DND-41 (cell line): ENCODE results near the gene TIGD2.

ENCODE experiments used
- ATAC-seq: fragments of 200-7000 bp; cut with Tn5 transposase; 3 replicates; pipeline ENCODE4 v1.9.1; 2021; ENCODE audit warnings: low read depth; ENCODE audit not compliant: insufficient read depth
- DNase-seq: peaks from one replicate; pipeline ENCODE4 v3.0.0-alpha.2; 2020
- H2AFZ ChIP-seq: 2 replicates; pipeline ENCODE4 v1.6.0; 2012; ENCODE audit warnings: low read depth, low read length
- H3K27ac ChIP-seq: 2 replicates; pipeline ENCODE4 v1.5.1; 2012; ENCODE audit warnings: low read length, inconsistent platforms
- H3K27me3 ChIP-seq: fragments of 200-600 bp; sonication (generic); 2 replicates; pipeline ENCODE4 v1.6.0; 2012; ENCODE audit warnings: low read length, mild to moderate bottlenecking, inconsistent platforms; ENCODE audit not compliant: insufficient read depth, poor library complexity
- H3K36me3 ChIP-seq: 2 replicates; pipeline ENCODE4 v1.5.1; 2012; ENCODE audit warnings: low read length, inconsistent platforms; ENCODE audit not compliant: insufficient read depth
- H3K4me1 ChIP-seq: 2 replicates; pipeline ENCODE4 v1.5.1; 2012; ENCODE audit warnings: mild to moderate bottlenecking, low read length; ENCODE audit not compliant: insufficient read depth
- H3K4me2 ChIP-seq: 2 replicates; pipeline ENCODE4 v1.6.0; 2012; ENCODE audit warnings: mild to moderate bottlenecking, moderate library complexity, low read length, inconsistent platforms; ENCODE audit not compliant: insufficient read depth
- H3K4me3 ChIP-seq, 2 experiments: fragments of 200-600 bp in 1 of 2; shearing (Covaris generic) in 1 of 2; 2 replicates each; pipeline ENCODE4 v1.5.1; 2012 to 2016; ENCODE audit warnings: inconsistent platforms in 2 of 2, low read length in 2 of 2, mild to moderate bottlenecking in 2 of 2, low read depth in 1 of 2, moderate library complexity in 1 of 2
- H3K79me2 ChIP-seq: 2 replicates; pipeline ENCODE4 v1.6.0; 2012; ENCODE audit warnings: low read length, inconsistent platforms; ENCODE audit not compliant: insufficient read depth
- H3K9ac ChIP-seq: 2 replicates; pipeline ENCODE4 v1.6.0; 2012; ENCODE audit warnings: low read depth, mild to moderate bottlenecking, inconsistent platforms, low read length, moderate library complexity
- H3K9me3 ChIP-seq: 2 replicates; pipeline ENCODE4 v1.5.1; 2012; ENCODE audit warnings: low read length, moderate library complexity, mild to moderate bottlenecking, inconsistent platforms; ENCODE audit not compliant: insufficient read depth, severe bottlenecking
- H4K20me1 ChIP-seq: 2 replicates; pipeline ENCODE4 v1.6.0; 2012; ENCODE audit warnings: low read length; ENCODE audit not compliant: insufficient read depth
- CTCF ChIP-seq: IDR thresholded peaks from 2 replicates; pipeline ENCODE4 v1.5.1; 2012; ENCODE audit warnings: borderline replicate concordance, low read length, moderate library complexity, mild to moderate bottlenecking; ENCODE audit not compliant: poor library complexity, severe bottlenecking; ENCODE audit errors: extremely low read depth
- EZH2 ChIP-seq: IDR thresholded peaks from 3 replicates; pipeline ENCODE4 v1.6.1; 2012; ENCODE audit warnings: borderline replicate concordance, low read depth, mild to moderate bottlenecking, moderate library complexity, low read length, inconsistent platforms; ENCODE audit not compliant: severe bottlenecking

The TIGD2 gene

GRCh38 chr4:89117115-89117514 lies 5.8 kb downstream of the TIGD2 start:
- H3K27ac ChIP-seq = no peak overlapping the region
- H3K4me2 ChIP-seq = no peak overlapping the region
- no peak overlapping the region for H2AFZ ChIP-seq
- H3K36me3 ChIP-seq = peaks cover 4% of the 10 kb centered on the region; the same call in 1 of the 2 replicates
- no peak overlapping the region for H3K9ac ChIP-seq
- DNase-seq (no peak), ATAC-seq (no peak)
- no peaks in the 10 kb centered on the region for H3K9me3 ChIP-seq
- H3K79me2 ChIP-seq = no peaks in the 10 kb centered on the region
- H3K27me3 ChIP-seq = no peaks in the 10 kb centered on the region
- no peaks in the 10 kb centered on the region for H4K20me1 ChIP-seq
- H3K4me1 ChIP-seq = peaks cover 8% of the 10 kb centered on the region
- no peak overlapping the region for H3K4me3 ChIP-seq
- no peak for TF ChIP-seq EZH2
- TF ChIP-seq CTCF = no peak

DNA sequence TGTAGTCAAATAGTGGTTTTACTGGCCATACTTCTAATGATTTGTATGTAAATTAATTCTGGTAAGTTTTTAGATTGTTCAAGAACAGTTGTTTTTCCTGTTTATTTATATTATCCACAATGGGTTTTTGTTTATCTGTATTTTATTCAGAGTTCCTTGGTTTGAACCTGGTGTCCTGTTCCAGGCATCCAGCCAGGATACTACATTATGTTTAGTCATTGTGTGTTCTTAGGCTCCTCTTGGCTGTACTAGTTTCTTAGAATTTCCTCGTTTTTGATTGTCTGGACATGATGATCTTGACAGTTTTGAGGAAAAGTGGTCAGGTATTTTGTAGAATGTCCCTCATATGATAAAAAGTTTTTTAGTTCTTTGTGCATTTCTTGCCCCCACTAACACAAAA lies 7.8 kb downstream of the TIGD2 start:
- H3K4me3 ChIP-seq = no peak overlapping the region
- TF ChIP-seq EZH2 = no peak
- no peak for TF ChIP-seq CTCF
- no peak overlapping the region for H3K4me2 ChIP-seq
- no peak for DNase-seq
- H4K20me1 ChIP-seq = no peaks in the 10 kb centered on the region
- no peaks in the 10 kb centered on the region for H3K79me2 ChIP-seq
- H3K36me3 ChIP-seq = peaks cover 4% of the 10 kb centered on the region; the same call in 1 of the 2 replicates
- ATAC-seq = no peak
- H3K27ac ChIP-seq = no peak overlapping the region
- no peak overlapping the region for H3K9ac ChIP-seq
- no peaks in the 10 kb centered on the region for H3K4me1 ChIP-seq
- no peaks in the 10 kb centered on the region for H3K9me3 ChIP-seq
- H2AFZ ChIP-seq = no peak overlapping the region
- H3K27me3 ChIP-seq = no peaks in the 10 kb centered on the region

- DNase-seq (no peak), ATAC-seq (no peak)
- H3K4me3 ChIP-seq = no peak overlapping the region
- H3K4me1 ChIP-seq = no peaks in the 10 kb centered on the region
- no peaks in the 10 kb centered on the region for H3K27me3 ChIP-seq
- no peak overlapping the region for H2AFZ ChIP-seq
- H3K9ac ChIP-seq = no peak overlapping the region
- no peaks in the 10 kb centered on the region for H3K9me3 ChIP-seq
- no peak overlapping the region for H3K4me2 ChIP-seq
- no peaks in the 10 kb centered on the region for H3K79me2 ChIP-seq
- H4K20me1 ChIP-seq = no peaks in the 10 kb centered on the region
- TF ChIP-seq EZH2 (no peak), CTCF (no peak)
- H3K27ac ChIP-seq = no peak overlapping the region
- H3K36me3 ChIP-seq = peaks cover 4% of the 10 kb centered on the region; the same call in 1 of the 2 replicates
Measured at GRCh38 chr4:89119836-89120235, 8.5 kb downstream of the TIGD2 start.
